Endothelial cell (in vitro differentiated cells): Measurements from ENCODE around the gene PLBD1. TPM values are rescaled to one million over a fixed set of nuclear protein-coding genes. Genes with fewer than 3 reads are reported as not detected.

Experiments used
- DNase-seq: peaks from one replicate; pipeline ENCODE4 v3.0.0; 2021; ENCODE audit warnings: low spot score
- H3K27ac Mint-ChIP-seq: one replicate; pipeline ENCODE4 v1.8.0; 2021; ENCODE audit warnings: mixed read lengths, inconsistent platforms; ENCODE audit not compliant: unreplicated experiment
- H3K27me3 Mint-ChIP-seq: one replicate; pipeline ENCODE4 v1.8.0; 2021; ENCODE audit warnings: mild to moderate bottlenecking, moderate library complexity, mixed read lengths, inconsistent platforms; ENCODE audit not compliant: unreplicated experiment
- H3K36me3 Mint-ChIP-seq: one replicate; pipeline ENCODE4 v1.8.0; 2021; ENCODE audit warnings: mild to moderate bottlenecking, low read depth, mixed read lengths, inconsistent platforms; ENCODE audit not compliant: unreplicated experiment
- H3K4me1 Mint-ChIP-seq: one replicate; pipeline ENCODE4 v1.8.0; 2021; ENCODE audit warnings: mild to moderate bottlenecking, mixed read lengths, inconsistent platforms; ENCODE audit not compliant: unreplicated experiment
- H3K4me3 Mint-ChIP-seq: one replicate; pipeline ENCODE4 v1.8.0; 2021; ENCODE audit warnings: mild to moderate bottlenecking, mixed read lengths, inconsistent platforms; ENCODE audit not compliant: unreplicated experiment
- H3K9me3 Mint-ChIP-seq: one replicate; pipeline ENCODE4 v1.8.0; 2021; ENCODE audit warnings: mixed read lengths, inconsistent platforms; ENCODE audit not compliant: unreplicated experiment
- long read RNA-seq: library from polyadenylated mRNA; unstranded; transcript quantifications from one replicate; pipeline ENCODE4 v2.0.0, GENCODE V29; 2020; ENCODE audit not compliant: unreplicated experiment
- total RNA-seq: library from RNA; stranded (reverse); fragmentation: NEBNext Ultra II Directional; extraction: Animal tissue kit (Norgen Biotek cat#: 25700); gene quantifications from one replicate; pipeline ENCODE4 v1.2.1, GENCODE V29; 2021; ENCODE audit not compliant: unreplicated experiment
- TF ChIP-seq, protein P1 (sequence below): fragments of 200-600 bp; sonication (generic); IDR thresholded peaks from one replicate; pipeline ENCODE4 v1.5.0; 2021; ENCODE audit warnings: antibody characterized with exemption; ENCODE audit not compliant: unreplicated experiment

The PLBD1 gene, protein sequence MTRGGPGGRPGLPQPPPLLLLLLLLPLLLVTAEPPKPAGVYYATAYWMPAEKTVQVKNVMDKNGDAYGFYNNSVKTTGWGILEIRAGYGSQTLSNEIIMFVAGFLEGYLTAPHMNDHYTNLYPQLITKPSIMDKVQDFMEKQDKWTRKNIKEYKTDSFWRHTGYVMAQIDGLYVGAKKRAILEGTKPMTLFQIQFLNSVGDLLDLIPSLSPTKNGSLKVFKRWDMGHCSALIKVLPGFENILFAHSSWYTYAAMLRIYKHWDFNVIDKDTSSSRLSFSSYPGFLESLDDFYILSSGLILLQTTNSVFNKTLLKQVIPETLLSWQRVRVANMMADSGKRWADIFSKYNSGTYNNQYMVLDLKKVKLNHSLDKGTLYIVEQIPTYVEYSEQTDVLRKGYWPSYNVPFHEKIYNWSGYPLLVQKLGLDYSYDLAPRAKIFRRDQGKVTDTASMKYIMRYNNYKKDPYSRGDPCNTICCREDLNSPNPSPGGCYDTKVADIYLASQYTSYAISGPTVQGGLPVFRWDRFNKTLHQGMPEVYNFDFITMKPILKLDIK
- total RNA-seq = 21.2 TPM
- long read RNA-seq, transcript PLBD1-201 (11 exons, 2,426 nt) = major isoform, 21 of 22 reads
- long read RNA-seq, partial matches to known transcripts = 0 of 22 reads
- long read RNA-seq, other reads (novel, unspliced or antisense) = 1 of 22 reads

DNA sequence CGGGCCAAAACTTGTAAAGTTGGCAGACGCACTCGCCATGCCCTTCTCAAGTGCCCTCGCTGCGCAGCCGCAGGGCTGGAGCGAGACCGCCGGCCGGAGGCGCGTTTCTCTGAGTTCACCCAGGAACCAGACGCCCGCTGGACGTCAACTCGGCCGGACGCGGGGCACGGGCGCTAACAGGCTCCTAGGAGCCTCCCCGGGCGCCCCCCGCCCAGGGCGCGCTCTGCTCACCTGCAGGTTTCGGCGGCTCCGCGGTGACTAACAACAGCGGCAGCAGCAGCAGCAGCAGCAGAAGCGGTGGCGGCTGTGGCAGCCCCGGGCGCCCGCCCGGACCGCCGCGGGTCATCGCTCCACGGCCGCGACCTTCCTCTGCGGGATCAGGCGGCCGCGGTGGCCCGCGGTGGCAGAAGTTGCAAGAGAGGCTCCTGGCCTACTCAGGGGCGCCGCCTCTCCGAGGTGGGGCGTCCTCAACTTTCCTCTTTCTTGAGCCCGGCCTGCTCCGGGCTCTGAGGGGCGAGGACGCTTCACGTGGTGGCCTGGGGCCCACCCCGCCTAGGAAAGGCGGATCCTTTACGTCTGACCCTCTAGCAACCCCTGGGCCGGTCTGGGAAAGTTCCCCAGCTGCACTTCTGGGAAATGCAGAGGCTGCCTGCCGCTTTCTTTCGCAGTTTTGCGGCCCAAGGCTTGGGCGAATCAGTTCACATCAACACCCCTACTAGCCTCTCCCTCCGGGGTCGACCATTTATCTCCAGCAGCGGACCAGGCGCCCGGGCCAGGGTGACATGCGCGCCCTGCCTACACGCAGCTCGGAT, at the start of gene PLBD1:
PLBD1 (minus strand) TSS at position 533 of the 812 bp plus-strand sequence; CDS start at position 346, 187 bp downstream.
- TF ChIP-seq, protein P1, sequence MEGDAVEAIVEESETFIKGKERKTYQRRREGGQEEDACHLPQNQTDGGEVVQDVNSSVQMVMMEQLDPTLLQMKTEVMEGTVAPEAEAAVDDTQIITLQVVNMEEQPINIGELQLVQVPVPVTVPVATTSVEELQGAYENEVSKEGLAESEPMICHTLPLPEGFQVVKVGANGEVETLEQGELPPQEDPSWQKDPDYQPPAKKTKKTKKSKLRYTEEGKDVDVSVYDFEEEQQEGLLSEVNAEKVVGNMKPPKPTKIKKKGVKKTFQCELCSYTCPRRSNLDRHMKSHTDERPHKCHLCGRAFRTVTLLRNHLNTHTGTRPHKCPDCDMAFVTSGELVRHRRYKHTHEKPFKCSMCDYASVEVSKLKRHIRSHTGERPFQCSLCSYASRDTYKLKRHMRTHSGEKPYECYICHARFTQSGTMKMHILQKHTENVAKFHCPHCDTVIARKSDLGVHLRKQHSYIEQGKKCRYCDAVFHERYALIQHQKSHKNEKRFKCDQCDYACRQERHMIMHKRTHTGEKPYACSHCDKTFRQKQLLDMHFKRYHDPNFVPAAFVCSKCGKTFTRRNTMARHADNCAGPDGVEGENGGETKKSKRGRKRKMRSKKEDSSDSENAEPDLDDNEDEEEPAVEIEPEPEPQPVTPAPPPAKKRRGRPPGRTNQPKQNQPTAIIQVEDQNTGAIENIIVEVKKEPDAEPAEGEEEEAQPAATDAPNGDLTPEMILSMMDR = no peak
- Mint-ChIP-seq H3K4me3 (peak within 1 kb of the TSS; percentile 84), H3K9me3 (no peaks in the 10 kb centered on the region), H3K4me1 (peaks cover 21% of the 10 kb centered on the region), H3K27me3 (peaks cover 5% of the 10 kb centered on the region), H3K36me3 (peaks cover 5% of the 10 kb centered on the region), H3K27ac (peak within 1 kb of the TSS; percentile 16)
- peak; percentile 37 for DNase-seq

DNA sequence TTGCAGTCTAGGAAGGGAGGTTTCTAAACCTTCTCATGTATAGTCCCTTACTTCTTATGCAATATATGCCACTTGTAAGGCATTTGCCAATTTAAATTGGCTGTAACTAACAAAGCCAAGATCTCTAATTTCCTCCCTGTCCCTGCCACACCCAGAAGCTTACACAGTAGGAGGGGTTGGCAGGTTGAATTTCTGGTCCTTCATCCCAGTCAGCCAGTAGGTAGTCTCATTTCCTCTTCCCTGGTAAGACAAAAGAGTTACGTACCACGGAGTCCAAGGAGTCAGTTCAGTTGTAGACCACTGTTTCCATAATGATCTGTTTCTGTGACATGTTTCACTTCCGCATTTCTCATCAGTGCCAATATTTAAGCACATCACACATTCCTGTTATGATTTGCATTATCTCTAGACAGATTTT, 47.0 kb upstream of the PLBD1 start:
- DNase-seq = no peak

DNA sequence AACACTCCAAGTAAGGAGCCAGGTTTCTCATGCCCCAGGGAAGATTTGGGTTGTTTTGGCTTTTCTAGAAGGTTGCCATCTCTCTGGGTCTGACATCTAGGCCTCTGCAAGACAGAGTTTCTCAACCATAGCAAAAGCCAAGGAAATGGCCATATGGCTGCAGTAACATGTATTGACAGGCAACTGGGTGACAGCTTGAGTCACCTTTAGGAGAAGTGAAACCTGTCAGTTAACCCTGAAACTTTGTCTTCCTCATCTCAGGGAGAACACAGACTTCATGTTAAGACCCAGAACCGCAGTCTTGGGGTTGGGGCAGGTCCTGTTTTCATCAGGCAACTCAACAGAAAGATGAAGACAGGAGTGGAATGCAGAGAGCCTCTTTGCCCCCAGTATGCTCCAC, 46.0 kb upstream of the PLBD1 start:
- H3K4me1 Mint-ChIP-seq = peaks cover 26% of the 10 kb centered on the region
- no peak overlapping the region for H3K27ac Mint-ChIP-seq
- no peak overlapping the region for H3K4me3 Mint-ChIP-seq
- H3K36me3 Mint-ChIP-seq = no peaks in the 10 kb centered on the region
- TF ChIP-seq, protein P1 = no peak
- DNase-seq = no peak
- no peaks in the 10 kb centered on the region for H3K27me3 Mint-ChIP-seq
- no peaks in the 10 kb centered on the region for H3K9me3 Mint-ChIP-seq

More for the DNA sequence above, 47.0 kb upstream of the PLBD1 start:
- no peak overlapping the region for H3K27ac Mint-ChIP-seq
- TF ChIP-seq, protein P1 = no peak
- peaks cover 26% of the 10 kb centered on the region for H3K4me1 Mint-ChIP-seq
- H3K4me3 Mint-ChIP-seq = no peak overlapping the region
- H3K36me3 Mint-ChIP-seq = no peaks in the 10 kb centered on the region
- H3K9me3 Mint-ChIP-seq = no peaks in the 10 kb centered on the region
- no peaks in the 10 kb centered on the region for H3K27me3 Mint-ChIP-seq

DNA sequence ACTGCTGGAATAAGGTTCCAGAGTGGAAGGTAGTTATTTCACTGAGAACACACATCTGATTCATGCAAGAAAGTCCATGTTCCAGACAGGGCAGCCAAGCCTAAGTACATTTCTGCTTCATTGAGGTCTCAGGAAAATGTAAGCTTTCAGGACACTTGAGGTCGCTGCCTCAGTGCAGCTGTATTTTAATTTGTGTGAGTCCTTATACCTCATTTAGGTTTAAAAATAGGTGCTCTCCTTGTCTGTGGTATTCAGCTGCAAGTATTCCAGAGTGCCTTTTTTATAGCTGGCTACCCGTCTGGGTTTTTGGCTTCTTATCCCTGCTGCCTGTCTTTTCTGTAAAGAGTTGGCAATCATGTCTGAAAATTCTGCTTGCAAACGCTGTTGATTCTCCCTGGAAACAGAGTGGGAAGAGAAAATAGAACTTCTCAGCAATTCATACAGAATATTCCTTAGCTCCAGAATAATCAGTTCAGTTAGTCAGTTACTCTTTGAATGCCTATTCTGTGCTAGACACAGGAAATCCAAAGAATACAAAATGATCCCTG, 45.3 kb upstream of the PLBD1 start:
- no peaks in the 10 kb centered on the region for H3K27me3 Mint-ChIP-seq
- DNase-seq = no peak
- H3K36me3 Mint-ChIP-seq = no peaks in the 10 kb centered on the region
- no peaks in the 10 kb centered on the region for H3K9me3 Mint-ChIP-seq
- H3K4me3 Mint-ChIP-seq = no peak overlapping the region
- no peak overlapping the region for H3K27ac Mint-ChIP-seq
- TF ChIP-seq, protein P1 = no peak
- H3K4me1 Mint-ChIP-seq = peaks cover 26% of the 10 kb centered on the region
